Measurements from ENCODE around the gene BMPR1A.

DNA sequence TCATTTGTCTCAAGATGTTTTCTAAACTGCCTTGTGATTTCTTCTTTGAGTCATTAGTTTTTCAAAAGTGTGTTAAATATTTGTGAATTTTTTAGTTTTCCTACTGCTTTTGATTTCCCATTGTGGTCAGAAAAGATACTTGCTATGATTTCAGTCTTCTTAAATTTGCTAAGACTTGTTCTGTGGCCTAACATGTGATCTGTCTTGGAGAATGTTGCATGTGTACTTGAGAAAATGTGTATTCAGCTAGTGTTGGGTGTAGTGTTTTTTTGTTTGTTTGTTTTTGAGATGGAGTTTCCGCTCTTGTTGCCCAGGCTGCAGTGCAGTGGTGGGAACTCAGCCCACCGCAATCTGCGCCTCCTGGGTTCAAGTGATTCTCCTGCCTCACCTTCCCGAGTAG lies 28.6 kb downstream of the BMPR1A start:
- no peak for TF ChIP-seq RCOR1 (IDR thresholded peaks at IDR 0.05; ENCODE audit: insufficient replicate concordance, low read length)
- TF ChIP-seq POLR2A (IDR thresholded peaks at IDR 0.05; ENCODE audit: low read depth, low read length): no peak
- TF ChIP-seq MAFK (IDR thresholded peaks at IDR 0.05; ENCODE audit: low read depth, low read length): no peak
- TF ChIP-seq, protein P1, sequence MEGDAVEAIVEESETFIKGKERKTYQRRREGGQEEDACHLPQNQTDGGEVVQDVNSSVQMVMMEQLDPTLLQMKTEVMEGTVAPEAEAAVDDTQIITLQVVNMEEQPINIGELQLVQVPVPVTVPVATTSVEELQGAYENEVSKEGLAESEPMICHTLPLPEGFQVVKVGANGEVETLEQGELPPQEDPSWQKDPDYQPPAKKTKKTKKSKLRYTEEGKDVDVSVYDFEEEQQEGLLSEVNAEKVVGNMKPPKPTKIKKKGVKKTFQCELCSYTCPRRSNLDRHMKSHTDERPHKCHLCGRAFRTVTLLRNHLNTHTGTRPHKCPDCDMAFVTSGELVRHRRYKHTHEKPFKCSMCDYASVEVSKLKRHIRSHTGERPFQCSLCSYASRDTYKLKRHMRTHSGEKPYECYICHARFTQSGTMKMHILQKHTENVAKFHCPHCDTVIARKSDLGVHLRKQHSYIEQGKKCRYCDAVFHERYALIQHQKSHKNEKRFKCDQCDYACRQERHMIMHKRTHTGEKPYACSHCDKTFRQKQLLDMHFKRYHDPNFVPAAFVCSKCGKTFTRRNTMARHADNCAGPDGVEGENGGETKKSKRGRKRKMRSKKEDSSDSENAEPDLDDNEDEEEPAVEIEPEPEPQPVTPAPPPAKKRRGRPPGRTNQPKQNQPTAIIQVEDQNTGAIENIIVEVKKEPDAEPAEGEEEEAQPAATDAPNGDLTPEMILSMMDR (conservative IDR thresholded peaks at IDR 0.05; ENCODE audit: low read depth, low read length): no peak
- TF ChIP-seq SMC3 (IDR thresholded peaks at IDR 0.05; ENCODE audit: low read depth, low read length): no peak
- TF ChIP-seq BHLHE40 (IDR thresholded peaks at IDR 0.05; ENCODE audit: low read depth, low read length): no peak
- TF ChIP-seq RAD21 (IDR thresholded peaks at IDR 0.05; ENCODE audit: low read length): no peak
